HCEC 1CT (cell line): ENCODE results near the gene RNF215.
A peak's percentile ranks its signal among the peaks of the same experiment; 100 is the strongest.
"Not testable (repeated sequence)": the region's sequence is repeated elsewhere in the genome, so short reads cannot be mapped to it uniquely, and the experiment has no call there.

Source experiments
- DNase-seq: peaks from one replicate; pipeline ENCODE4 v3.0.0-alpha.2; 2017

RNF215 gene

DNA sequence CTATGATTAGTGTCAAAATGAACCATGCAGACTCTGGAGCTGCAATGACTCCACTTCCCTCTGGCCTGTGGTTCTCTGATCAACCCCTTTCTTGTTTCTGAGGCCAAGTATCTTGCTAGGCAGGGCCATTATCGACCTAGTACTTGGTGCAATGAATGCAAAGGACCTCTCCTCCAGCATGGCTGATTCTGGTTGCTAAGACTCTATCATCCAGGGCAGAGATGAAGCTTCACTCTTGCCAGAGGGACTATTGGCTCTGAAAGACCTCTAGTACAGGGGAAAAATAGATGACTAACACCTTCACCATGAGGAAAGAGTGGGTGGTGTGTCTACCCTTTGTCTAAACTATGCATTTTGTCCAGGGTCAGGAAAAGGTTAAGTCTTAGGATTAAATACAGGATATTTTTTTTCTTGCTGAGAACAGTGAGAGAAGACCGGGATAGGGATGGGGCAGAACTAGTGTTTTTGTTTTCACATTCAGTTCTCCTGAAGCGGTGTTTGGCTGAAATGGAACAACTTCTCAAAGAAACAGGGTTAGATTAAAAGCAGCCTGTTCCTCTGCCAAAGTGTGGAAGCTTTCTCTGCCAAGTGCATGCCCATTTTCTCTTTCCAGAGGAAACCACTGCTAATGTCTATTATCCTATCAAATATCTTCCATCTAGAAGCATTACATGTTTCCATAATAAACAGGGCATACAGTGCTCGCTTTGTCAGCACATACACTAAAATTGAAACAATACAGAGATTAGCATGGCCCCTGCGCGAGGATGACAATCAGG lies 33.3 kb upstream of the RNF215 start:
- DNase-seq, result peak; percentile 92

GRCh38 chr22:30416837-30417236 lies 29.6 kb upstream of the RNF215 start:
- DNase-seq, result no peak

DNA sequence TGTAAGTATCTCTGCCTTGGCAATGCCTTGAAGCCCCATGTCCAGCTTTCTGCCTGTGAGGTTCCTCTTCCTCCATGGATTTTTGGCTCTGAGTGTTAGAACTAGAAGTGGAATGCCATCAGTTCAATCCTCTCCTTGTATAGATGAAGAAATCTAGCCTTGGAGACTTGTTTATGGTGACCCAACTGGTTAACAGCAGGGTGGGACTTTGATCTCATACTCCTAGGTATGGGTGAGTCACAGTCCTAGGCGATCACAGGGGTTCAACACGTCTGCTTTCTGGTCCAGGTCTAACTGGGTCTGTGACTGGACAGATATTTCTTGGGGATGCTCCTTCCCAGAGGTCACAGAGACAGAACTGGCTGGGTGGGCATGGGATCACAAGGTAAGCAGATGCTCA lies 29.2 kb upstream of the RNF215 start:
- DNase-seq, result no peak

GRCh38 chr22:30414525-30415047 lies 27.4 kb upstream of the RNF215 start:
- DNase-seq, result no peak

DNA sequence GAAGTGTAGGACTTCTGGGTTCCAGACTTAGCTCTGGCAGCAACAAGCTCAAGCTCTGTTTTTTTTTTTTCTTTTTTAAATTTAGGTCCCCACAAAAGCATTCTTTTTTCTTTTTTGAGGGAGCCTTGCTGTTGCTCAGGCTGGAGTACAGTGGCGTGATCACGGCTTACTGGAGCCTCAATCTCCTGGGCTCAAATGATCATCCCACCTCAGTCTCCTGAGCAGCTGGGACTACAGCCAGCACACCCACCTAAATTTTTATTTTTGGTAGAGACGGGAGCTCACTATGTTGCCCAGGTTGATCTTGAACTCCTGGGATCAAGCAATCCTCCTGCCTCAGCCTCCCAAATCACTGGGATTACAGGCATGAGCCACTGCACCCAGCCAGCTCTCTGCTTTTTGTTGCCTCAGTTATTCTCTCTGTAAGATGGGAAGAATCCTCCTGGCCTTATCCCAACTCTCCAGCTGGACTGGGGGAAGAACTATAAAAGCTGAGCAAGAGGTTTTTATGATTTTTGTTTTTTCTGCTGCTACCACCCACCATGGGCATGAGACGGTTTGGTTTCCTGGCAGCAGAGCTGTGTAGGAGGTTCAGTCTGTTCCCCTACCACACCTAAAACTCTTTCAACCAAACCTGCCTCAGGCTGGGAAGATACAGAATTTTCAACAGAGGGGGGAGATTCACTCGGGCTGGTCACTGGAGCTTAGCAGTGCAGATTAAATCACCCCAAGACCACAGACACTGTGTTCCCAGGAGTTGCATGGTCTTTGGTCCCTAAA lies 26.7 kb upstream of the RNF215 start:
- DNase-seq, result no peak

GRCh38 chr22:30413001-30413400 lies 25.8 kb upstream of the RNF215 start:
- DNase-seq, result no peak

DNA sequence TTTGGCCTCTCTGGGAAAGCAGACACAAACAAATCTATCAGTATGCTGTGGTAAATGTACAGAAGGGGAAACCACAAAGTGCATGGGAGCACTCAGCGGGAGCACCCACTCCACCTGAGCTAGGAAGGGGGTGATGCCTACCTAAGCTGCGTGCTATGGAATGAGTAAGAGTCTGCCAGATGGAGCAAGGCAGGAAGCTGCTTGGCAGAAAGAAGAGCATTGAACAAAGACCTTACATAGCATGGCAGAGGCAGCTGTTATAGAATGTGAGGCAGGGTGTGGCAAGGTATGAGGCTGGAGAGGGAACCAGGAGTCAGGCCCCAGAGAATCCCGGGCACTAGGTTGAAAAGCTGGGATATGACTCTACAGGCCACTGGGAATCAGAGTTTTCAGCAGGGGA lies 24.6 kb upstream of the RNF215 start:
- DNase-seq, result no peak

DNA sequence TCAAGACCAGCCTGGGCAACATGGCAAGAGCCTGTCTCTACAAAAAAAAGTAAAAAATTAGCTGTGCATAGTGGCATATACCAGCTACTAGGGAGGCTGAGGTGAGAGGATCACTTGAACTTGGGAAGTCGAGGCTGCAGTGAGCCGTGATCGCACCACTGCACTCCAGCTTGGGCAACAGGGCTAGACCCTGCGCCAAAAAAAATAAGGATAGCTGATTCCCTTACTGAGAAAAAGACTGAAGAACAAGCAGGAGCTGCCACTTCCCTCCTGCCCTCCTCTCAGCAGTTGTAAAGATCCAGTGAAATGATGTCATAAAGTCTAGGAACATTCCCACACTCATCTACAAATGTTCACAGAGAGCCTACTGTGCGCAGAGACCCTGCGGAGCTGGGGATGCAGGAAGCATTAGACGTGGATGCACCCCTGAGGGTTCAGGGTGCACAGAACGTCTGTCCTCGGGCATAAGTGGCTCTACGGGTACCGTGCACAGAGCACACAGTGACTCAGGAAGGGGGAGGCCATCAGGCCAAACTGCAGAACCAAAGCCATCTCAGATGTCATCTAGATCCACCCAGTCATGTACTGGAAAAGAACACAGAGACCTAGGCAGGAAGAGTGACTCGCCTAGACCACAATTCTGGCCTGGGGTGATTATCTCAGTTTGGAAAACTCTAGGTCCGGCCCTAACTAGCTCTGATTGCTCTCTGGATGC lies 21.3 kb upstream of the RNF215 start:
- peak; percentile 9 for DNase-seq

DNA sequence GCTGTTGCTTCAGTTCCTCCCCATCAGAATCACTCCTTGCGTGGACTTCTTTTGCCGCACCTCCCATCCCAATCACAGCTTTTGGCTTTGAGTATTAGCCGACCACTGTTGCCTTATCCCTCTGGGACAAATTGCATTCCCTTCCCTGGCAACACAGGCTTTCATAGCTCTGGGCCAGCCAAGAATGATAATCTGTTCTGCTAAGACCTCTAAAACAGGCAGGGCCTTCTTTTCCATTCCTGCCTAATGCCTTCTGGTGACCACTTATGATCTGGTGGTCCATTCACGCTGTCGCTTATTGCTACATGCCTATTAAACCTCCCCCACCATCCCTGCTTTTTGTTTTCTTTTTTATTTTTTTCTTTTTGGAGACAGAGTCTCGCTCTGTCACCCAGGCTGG lies 19.2 kb upstream of the RNF215 start:
- no peak for DNase-seq

DNA sequence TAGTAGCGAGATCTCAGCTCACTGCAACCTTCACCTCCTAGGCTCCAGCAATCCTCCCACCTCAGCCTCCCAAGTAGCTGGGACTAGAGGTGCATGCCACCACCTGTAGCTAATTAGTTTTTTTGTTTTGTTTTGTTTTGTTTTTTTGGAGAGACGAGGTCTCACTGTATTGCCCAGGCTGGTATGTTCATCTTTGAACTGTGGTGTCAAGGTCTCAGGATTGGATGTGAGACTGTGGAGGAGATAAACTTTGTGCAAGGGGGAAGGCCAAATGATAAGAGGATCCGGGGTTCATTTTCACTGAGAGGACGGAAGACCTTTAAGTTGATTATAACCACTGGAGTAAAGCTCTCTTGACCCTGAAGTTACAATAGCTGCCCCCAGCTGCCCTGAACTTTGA lies 18.5 kb upstream of the RNF215 start:
- no peak for DNase-seq

DNA sequence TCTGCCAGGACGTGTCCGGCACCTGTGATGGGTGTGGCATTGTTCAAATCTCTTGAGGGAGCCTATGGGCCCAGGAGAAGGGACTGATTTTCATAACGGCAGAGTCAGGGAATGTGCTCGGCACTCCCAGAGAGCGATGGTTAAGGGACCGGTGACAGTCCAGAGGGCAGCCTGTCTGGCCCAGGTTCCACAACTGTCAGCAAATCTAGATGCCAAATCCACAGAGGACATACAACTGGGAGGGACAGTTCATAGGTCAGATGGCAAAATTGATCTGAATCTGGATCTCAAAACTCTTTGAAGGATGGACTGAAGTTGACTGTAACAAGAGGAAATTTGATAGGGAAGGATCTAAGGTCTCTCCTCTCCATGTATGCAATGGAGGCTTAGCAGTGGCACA lies 17.1 kb upstream of the RNF215 start:
- no peak for DNase-seq

- not testable (repeated sequence) for DNase-seq
Measured at GRCh38 chr22:30402766-30403104, 15.5 kb upstream of the RNF215 start.

GRCh38 chr22:30402028-30402765 lies 15.0 kb upstream of the RNF215 start:
- no peak for DNase-seq

GRCh38 chr22:30401024-30401423 lies 13.8 kb upstream of the RNF215 start:
- DNase-seq, result not testable (repeated sequence)

DNA sequence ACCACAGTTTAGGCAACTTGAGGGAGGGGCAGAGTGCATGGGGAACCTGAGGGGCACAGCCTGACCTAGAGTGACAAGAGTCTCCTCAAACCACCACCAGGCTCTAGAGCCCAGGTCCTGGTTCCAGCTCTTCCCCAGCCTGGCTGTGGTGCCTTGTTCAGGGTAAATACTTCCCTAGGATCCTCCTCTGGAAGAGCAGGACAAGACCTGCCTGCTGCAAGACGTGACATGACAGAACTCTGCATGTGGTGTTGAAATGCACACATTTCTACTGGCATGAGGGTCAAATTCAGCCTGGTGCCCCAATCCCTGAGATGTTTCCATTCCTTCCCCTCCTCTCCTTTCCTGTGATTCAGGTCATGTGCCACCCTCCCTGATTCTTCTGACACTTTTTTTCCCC lies 12.9 kb upstream of the RNF215 start:
- DNase-seq, result no peak

GRCh38 chr22:30399718-30400117 lies 12.5 kb upstream of the RNF215 start:
- no peak for DNase-seq

GRCh38 chr22:30398685-30399680 lies 11.8 kb upstream of the RNF215 start:
- DNase-seq, result no peak

DNA sequence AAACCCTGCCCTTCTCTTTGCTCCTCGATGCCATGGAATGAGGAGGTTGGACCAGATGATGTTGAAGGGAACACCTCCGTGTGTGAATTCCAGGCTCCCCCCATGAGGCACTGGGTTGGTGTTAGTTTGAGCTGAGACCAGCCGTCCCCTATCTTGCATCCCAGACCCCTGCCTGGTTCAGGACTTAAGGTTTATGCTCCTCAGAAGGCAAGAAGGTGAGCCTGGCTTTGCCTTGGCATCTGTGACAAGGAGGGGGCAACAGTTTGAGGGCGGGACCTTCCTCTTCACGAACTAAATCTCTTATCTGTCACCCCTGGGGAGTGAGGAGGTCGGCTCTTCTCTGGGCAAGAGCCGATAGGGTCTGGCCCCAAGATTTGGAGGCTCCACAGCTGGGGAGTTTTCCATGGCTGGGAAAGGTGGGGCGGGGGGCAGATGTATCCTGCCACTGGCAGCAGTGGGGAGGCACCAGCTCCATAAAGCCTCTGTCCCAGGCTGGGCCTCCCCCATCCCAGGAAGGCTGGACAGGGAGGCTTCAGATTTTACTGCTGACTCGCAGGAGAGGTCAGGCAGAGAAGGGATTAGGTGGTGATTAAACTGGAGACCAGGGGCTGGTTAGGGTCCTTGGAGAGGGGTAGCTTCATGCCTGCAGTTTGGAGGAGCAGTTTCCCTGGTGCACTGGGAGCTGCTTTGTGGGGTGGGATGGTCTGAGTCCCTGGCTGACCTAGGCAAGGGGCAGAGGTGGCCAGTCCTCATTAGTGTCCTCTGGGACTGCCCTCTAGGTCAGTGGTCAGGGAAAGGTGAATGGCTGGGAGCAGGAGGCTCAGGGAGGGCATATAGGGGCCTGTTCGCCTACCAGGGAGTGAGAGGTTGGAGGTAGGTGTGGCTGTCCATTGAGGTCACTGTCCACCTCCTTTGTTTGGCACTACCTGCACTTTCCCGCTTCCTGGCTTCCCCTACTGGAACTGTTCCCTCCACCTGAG lies 10.7 kb upstream of the RNF215 start:
- DNase-seq, result no peak

DNA sequence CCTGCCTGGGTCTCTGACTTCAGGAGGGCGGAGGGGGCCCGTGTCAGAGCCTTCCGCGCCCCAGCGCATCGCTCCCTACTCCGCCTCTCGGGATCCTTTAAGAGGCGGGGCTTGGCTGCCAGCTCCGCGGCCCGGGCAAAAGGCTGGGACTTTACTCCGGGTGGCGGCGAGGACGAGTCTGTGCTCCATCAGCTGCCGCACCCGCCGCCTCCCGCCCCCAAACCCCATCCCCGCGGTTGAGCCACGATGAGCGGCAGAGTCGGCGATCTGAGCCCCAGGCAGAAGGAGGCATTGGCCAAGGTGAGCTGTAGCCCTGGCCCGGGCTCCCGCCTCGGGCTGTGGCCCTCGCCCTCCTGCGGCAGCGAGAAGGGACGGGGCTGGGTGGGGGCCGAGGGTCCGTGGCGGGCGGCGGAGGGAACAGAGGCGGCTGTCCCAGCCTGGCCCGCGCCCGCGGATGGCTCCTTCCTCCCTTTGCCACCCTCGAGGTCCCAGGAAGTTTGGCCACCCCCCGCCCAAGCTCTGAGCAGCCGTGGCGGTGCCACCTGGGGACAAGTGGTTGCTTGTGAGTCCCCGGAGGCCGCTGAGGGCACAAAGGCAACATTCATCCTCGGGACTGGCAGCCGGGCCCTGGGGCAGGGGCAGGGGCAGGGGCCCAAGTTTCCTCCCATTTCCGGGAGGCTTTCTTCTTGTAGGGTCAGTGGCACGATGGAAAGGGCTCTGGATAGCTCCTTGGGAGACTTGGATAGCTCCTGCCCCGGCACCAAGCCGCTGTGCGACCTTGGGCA lies 9.9 kb upstream of the RNF215 start, which contains the start of gene SEC14L2:
Gene SEC14L2, plus strand, starts transcription at position 148 of the 785 bp plus-strand sequence. Its CDS starts 99 bp downstream, at position 247.
- DNase-seq, result peak; percentile 47
